ENCODE data around the gene UAP1L1.

Gene UAP1L1

GRCh38 chr9:137049544-137050449 lies 27.5 kb upstream of the UAP1L1 start:
- Histone ChIP-seq H3F3A (ENCODE audit: insufficient read depth, low read length) (no peaks in the 10 kb centered on the region), H3K27ac (ENCODE audit: low read length) (no peak overlapping the region), H3K79me2 (ENCODE audit: low read length) (no peaks in the 10 kb centered on the region), H3K36me3 (replicated peaks; ENCODE audit: insufficient read depth, low read length) (no peaks in the 10 kb centered on the region), H3K9ac (ENCODE audit: low read length) (no peak overlapping the region), H3K4me1 (ENCODE audit: low read length) (no peaks in the 10 kb centered on the region), H4K20me1 (ENCODE audit: insufficient read depth, low read length) (no peaks in the 10 kb centered on the region), H3K4me2 (ENCODE audit: low read depth, low read length) (no peak overlapping the region), H2AFZ (ENCODE audit: low read length) (no peak overlapping the region), H3K27me3 (replicated peaks; ENCODE audit: insufficient read depth, low read length) (peaks cover 84% of the 10 kb centered on the region), H3K9me2 (replicated peaks; ENCODE audit: insufficient read depth, low read length) (no peaks in the 10 kb centered on the region), H3K4me3 (ENCODE audit: low read length) (no peak overlapping the region), H3K9me3 (replicated peaks; ENCODE audit: insufficient read depth, low read length) (no peaks in the 10 kb centered on the region)
- peak; percentile 31; the same call in 1 of the 2 replicates for TF ChIP-seq CTCF (IDR thresholded peaks at IDR 0.05; ENCODE audit: low read length)
- TF ChIP-seq EZH2 (optimal IDR thresholded peaks at IDR 0.05; ENCODE audit: low read depth, low read length) = peak; percentile 41
- no peak for TF ChIP-seq EZH2phosphoT487 (IDR thresholded peaks at IDR 0.05; ENCODE audit: low read length)
- peak; percentile 33 for DNase-seq

DNA sequence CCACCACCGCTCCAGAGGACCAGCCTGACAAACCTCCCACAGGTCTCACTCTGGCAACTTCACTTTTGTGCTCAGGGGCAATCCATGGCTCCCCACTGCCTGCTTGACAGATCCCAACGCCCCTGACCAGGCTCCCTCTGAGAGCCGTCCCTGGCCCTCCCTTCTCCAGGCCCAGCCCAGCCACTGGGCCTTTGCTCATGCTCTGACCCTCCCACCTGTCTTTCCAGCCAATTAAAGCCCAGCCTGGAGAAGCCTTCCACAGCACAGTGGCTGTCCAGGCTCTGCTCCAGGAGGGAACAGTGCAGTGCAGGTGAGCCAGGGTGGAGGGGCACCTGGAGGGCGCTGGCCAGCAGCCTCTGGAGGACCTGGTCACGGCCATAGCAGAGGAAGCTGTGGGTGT lies 26.7 kb upstream of the UAP1L1 start:
- TF ChIP-seq EZH2phosphoT487 (IDR thresholded peaks at IDR 0.05; ENCODE audit: low read length) (no peak), EZH2 (optimal IDR thresholded peaks at IDR 0.05; ENCODE audit: low read depth, low read length) (no peak), CTCF (IDR thresholded peaks at IDR 0.05; ENCODE audit: low read length) (no peak)
- Histone ChIP-seq H3K4me2 (ENCODE audit: low read depth, low read length) (no peak overlapping the region), H3K79me2 (ENCODE audit: low read length) (no peaks in the 10 kb centered on the region), H3K9ac (ENCODE audit: low read length) (no peak overlapping the region), H3K27ac (ENCODE audit: low read length) (no peak overlapping the region), H3K27me3 (replicated peaks; ENCODE audit: insufficient read depth, low read length) (peaks cover 80% of the 10 kb centered on the region), H3K9me3 (replicated peaks; ENCODE audit: insufficient read depth, low read length) (no peaks in the 10 kb centered on the region), H4K20me1 (ENCODE audit: insufficient read depth, low read length) (no peaks in the 10 kb centered on the region), H2AFZ (ENCODE audit: low read length) (no peak overlapping the region), H3F3A (ENCODE audit: insufficient read depth, low read length) (no peaks in the 10 kb centered on the region), H3K4me1 (ENCODE audit: low read length) (no peaks in the 10 kb centered on the region), H3K4me3 (ENCODE audit: low read length) (no peak overlapping the region), H3K9me2 (replicated peaks; ENCODE audit: insufficient read depth, low read length) (no peaks in the 10 kb centered on the region), H3K36me3 (replicated peaks; ENCODE audit: insufficient read depth, low read length) (no peaks in the 10 kb centered on the region)
- DNase-seq = no peak

- no peak for TF ChIP-seq CTCF (IDR thresholded peaks at IDR 0.05; ENCODE audit: low read length)
- no peak for TF ChIP-seq EZH2phosphoT487 (IDR thresholded peaks at IDR 0.05; ENCODE audit: low read length)
- TF ChIP-seq EZH2 (optimal IDR thresholded peaks at IDR 0.05; ENCODE audit: low read depth, low read length) = no peak
- Histone ChIP-seq H4K20me1 (ENCODE audit: insufficient read depth, low read length) (no peaks in the 10 kb centered on the region), H3K9me2 (replicated peaks; ENCODE audit: insufficient read depth, low read length) (no peaks in the 10 kb centered on the region), H3K27ac (ENCODE audit: low read length) (no peak overlapping the region), H3K79me2 (ENCODE audit: low read length) (no peaks in the 10 kb centered on the region), H3K4me3 (ENCODE audit: low read length) (no peak overlapping the region), H3K9me3 (replicated peaks; ENCODE audit: insufficient read depth, low read length) (no peaks in the 10 kb centered on the region), H3K4me1 (ENCODE audit: low read length) (no peaks in the 10 kb centered on the region), H3K36me3 (replicated peaks; ENCODE audit: insufficient read depth, low read length) (no peaks in the 10 kb centered on the region), H3F3A (ENCODE audit: insufficient read depth, low read length) (no peaks in the 10 kb centered on the region), H2AFZ (ENCODE audit: low read length) (no peak overlapping the region), H3K9ac (ENCODE audit: low read length) (no peak overlapping the region), H3K4me2 (ENCODE audit: low read depth, low read length) (no peak overlapping the region), H3K27me3 (replicated peaks; ENCODE audit: insufficient read depth, low read length) (peaks cover 76% of the 10 kb centered on the region)
- no peak for DNase-seq
These were observed 26.1 kb upstream of the UAP1L1 start for GRCh38 chr9:137051145-137051724.
